ENCODE data around the gene MGAT1. TPM values are rescaled to one million over a fixed set of nuclear protein-coding genes. Genes with fewer than 3 reads are reported as not detected.

The MGAT1 gene
- total RNA-seq, 1 experiment from 2014 or later, result 93.6 TPM

DNA sequence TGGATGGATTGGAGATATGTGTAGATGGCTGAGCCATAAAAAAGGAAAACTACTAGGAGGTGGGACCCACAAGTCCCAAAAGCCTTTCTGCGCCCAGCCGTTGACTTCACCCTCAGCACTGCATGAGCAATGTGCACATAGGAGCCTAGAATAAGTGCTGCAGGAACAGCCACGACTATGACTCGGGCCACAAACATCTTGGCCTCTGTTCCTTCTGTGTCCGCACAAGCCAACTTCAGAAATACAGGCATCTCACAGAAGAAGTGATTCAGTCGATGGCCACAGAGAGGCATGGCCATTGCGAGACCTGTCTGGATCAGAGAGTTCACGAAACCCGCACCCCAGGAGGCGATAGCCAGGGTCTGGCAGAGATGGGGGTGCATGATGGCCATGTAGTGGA lies 63.3 kb downstream of the MGAT1 start:
- ChIA-PET CTCF (no interaction called here), POLR2A (no interaction called here)
- Mint-ChIP-seq H3K36me3 (no peaks in the 10 kb centered on the region), H3K4me1 (no peaks in the 10 kb centered on the region), H3K27ac (no peak overlapping the region), H3K9me3 (no peaks in the 10 kb centered on the region), H3K27me3 (ENCODE audit: low read depth) (peaks cover 10% of the 10 kb centered on the region), H3K4me3 (no peak overlapping the region)
- ATAC-seq (no peak), DNase-seq (ENCODE audit: low spot score) (no peak)
- TF ChIP-seq TEAD1 (CRISPR knock-in tag; IDR thresholded peaks at IDR 0.05) (no peak), IRF2 (CRISPR knock-in tag; IDR thresholded peaks at IDR 0.05; ENCODE audit: borderline replicate concordance, low read depth) (no peak), ATF1 (CRISPR knock-in tag; IDR thresholded peaks at IDR 0.05) (no peak), MXD4 (CRISPR knock-in tag; IDR thresholded peaks at IDR 0.05; ENCODE audit: borderline replicate concordance) (no peak), ZNF219 (CRISPR knock-in tag; IDR thresholded peaks at IDR 0.05; ENCODE audit: borderline replicate concordance) (no peak), RELA (CRISPR knock-in tag; IDR thresholded peaks at IDR 0.05; ENCODE audit: borderline replicate concordance) (no peak), NR2C2 (CRISPR knock-in tag; IDR thresholded peaks at IDR 0.05) (no peak)
- TF ChIP-seq, protein P1, sequence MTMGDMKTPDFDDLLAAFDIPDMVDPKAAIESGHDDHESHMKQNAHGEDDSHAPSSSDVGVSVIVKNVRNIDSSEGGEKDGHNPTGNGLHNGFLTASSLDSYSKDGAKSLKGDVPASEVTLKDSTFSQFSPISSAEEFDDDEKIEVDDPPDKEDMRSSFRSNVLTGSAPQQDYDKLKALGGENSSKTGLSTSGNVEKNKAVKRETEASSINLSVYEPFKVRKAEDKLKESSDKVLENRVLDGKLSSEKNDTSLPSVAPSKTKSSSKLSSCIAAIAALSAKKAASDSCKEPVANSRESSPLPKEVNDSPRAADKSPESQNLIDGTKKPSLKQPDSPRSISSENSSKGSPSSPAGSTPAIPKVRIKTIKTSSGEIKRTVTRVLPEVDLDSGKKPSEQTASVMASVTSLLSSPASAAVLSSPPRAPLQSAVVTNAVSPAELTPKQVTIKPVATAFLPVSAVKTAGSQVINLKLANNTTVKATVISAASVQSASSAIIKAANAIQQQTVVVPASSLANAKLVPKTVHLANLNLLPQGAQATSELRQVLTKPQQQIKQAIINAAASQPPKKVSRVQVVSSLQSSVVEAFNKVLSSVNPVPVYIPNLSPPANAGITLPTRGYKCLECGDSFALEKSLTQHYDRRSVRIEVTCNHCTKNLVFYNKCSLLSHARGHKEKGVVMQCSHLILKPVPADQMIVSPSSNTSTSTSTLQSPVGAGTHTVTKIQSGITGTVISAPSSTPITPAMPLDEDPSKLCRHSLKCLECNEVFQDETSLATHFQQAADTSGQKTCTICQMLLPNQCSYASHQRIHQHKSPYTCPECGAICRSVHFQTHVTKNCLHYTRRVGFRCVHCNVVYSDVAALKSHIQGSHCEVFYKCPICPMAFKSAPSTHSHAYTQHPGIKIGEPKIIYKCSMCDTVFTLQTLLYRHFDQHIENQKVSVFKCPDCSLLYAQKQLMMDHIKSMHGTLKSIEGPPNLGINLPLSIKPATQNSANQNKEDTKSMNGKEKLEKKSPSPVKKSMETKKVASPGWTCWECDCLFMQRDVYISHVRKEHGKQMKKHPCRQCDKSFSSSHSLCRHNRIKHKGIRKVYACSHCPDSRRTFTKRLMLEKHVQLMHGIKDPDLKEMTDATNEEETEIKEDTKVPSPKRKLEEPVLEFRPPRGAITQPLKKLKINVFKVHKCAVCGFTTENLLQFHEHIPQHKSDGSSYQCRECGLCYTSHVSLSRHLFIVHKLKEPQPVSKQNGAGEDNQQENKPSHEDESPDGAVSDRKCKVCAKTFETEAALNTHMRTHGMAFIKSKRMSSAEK (CRISPR knock-in tag; IDR thresholded peaks at IDR 0.05; ENCODE audit: borderline replicate concordance), result no peak
- TF ChIP-seq, protein P2, sequence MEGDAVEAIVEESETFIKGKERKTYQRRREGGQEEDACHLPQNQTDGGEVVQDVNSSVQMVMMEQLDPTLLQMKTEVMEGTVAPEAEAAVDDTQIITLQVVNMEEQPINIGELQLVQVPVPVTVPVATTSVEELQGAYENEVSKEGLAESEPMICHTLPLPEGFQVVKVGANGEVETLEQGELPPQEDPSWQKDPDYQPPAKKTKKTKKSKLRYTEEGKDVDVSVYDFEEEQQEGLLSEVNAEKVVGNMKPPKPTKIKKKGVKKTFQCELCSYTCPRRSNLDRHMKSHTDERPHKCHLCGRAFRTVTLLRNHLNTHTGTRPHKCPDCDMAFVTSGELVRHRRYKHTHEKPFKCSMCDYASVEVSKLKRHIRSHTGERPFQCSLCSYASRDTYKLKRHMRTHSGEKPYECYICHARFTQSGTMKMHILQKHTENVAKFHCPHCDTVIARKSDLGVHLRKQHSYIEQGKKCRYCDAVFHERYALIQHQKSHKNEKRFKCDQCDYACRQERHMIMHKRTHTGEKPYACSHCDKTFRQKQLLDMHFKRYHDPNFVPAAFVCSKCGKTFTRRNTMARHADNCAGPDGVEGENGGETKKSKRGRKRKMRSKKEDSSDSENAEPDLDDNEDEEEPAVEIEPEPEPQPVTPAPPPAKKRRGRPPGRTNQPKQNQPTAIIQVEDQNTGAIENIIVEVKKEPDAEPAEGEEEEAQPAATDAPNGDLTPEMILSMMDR (IDR thresholded peaks at IDR 0.05), result no peak

DNA sequence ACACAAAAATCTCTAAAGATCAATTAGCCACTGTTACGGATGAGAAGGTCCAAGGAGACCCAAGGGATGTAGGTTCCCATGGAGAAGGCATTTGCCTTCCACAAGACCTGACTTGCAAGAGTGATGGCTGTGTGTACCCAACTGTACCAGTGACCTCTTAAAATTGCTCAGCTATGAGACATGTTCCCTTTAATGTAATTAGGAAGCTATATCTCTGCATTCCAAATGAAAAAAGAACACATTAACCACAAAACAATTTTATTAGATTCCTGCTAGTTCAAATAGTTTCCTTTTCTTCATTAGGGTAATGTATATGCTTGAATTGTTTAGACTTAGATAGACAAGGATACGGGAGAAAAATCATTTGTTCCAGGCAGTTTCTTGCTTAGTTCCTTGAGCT lies 66.1 kb downstream of the MGAT1 start:
- CTCF ChIA-PET, result interaction anchor here (1.0 kb wide), 1 partner anchor 17 kb away, joined by 3 read pairs; no protein-coding TSS in a partner anchor
- Mint-ChIP-seq H3K9me3 (no peaks in the 10 kb centered on the region), H3K27me3 (ENCODE audit: low read depth) (peaks cover 10% of the 10 kb centered on the region), H3K4me1 (no peaks in the 10 kb centered on the region), H3K4me3 (no peak overlapping the region), H3K27ac (no peak overlapping the region), H3K36me3 (no peaks in the 10 kb centered on the region)
- no peak for DNase-seq (ENCODE audit: low spot score)
- POLR2A ChIA-PET, result no interaction called here
- no peak for ATAC-seq
- TF ChIP-seq, protein P3, sequence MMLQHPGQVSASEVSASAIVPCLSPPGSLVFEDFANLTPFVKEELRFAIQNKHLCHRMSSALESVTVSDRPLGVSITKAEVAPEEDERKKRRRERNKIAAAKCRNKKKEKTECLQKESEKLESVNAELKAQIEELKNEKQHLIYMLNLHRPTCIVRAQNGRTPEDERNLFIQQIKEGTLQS (CRISPR knock-in tag; conservative IDR thresholded peaks at IDR 0.05), result no peak
- TF ChIP-seq TCF7 (CRISPR knock-in tag; IDR thresholded peaks at IDR 0.05; ENCODE audit: low read depth) (no peak), ESRRA (CRISPR knock-in tag; IDR thresholded peaks at IDR 0.05; ENCODE audit: borderline replicate concordance) (no peak), NR2C2 (CRISPR knock-in tag; IDR thresholded peaks at IDR 0.05) (no peak), NFATC4 (CRISPR knock-in tag; IDR thresholded peaks at IDR 0.05) (no peak), ELF4 (CRISPR knock-in tag; IDR thresholded peaks at IDR 0.05; ENCODE audit: low read depth) (no peak), FOXJ3 (CRISPR knock-in tag; IDR thresholded peaks at IDR 0.05; ENCODE audit: borderline replicate concordance) (no peak), FOXP1 (CRISPR knock-in tag; IDR thresholded peaks at IDR 0.05; ENCODE audit: borderline replicate concordance) (no peak), SP1 (CRISPR knock-in tag; conservative IDR thresholded peaks at IDR 0.05) (no peak)
- TF ChIP-seq, protein P4, sequence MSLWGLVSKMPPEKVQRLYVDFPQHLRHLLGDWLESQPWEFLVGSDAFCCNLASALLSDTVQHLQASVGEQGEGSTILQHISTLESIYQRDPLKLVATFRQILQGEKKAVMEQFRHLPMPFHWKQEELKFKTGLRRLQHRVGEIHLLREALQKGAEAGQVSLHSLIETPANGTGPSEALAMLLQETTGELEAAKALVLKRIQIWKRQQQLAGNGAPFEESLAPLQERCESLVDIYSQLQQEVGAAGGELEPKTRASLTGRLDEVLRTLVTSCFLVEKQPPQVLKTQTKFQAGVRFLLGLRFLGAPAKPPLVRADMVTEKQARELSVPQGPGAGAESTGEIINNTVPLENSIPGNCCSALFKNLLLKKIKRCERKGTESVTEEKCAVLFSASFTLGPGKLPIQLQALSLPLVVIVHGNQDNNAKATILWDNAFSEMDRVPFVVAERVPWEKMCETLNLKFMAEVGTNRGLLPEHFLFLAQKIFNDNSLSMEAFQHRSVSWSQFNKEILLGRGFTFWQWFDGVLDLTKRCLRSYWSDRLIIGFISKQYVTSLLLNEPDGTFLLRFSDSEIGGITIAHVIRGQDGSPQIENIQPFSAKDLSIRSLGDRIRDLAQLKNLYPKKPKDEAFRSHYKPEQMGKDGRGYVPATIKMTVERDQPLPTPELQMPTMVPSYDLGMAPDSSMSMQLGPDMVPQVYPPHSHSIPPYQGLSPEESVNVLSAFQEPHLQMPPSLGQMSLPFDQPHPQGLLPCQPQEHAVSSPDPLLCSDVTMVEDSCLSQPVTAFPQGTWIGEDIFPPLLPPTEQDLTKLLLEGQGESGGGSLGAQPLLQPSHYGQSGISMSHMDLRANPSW (CRISPR knock-in tag; conservative IDR thresholded peaks at IDR 0.05; ENCODE audit: low read depth), result no peak
- TF ChIP-seq, protein P5, sequence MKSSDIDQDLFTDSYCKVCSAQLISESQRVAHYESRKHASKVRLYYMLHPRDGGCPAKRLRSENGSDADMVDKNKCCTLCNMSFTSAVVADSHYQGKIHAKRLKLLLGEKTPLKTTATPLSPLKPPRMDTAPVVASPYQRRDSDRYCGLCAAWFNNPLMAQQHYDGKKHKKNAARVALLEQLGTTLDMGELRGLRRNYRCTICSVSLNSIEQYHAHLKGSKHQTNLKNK (CRISPR knock-in tag; IDR thresholded peaks at IDR 0.05), result no peak
- TF ChIP-seq, protein P6, sequence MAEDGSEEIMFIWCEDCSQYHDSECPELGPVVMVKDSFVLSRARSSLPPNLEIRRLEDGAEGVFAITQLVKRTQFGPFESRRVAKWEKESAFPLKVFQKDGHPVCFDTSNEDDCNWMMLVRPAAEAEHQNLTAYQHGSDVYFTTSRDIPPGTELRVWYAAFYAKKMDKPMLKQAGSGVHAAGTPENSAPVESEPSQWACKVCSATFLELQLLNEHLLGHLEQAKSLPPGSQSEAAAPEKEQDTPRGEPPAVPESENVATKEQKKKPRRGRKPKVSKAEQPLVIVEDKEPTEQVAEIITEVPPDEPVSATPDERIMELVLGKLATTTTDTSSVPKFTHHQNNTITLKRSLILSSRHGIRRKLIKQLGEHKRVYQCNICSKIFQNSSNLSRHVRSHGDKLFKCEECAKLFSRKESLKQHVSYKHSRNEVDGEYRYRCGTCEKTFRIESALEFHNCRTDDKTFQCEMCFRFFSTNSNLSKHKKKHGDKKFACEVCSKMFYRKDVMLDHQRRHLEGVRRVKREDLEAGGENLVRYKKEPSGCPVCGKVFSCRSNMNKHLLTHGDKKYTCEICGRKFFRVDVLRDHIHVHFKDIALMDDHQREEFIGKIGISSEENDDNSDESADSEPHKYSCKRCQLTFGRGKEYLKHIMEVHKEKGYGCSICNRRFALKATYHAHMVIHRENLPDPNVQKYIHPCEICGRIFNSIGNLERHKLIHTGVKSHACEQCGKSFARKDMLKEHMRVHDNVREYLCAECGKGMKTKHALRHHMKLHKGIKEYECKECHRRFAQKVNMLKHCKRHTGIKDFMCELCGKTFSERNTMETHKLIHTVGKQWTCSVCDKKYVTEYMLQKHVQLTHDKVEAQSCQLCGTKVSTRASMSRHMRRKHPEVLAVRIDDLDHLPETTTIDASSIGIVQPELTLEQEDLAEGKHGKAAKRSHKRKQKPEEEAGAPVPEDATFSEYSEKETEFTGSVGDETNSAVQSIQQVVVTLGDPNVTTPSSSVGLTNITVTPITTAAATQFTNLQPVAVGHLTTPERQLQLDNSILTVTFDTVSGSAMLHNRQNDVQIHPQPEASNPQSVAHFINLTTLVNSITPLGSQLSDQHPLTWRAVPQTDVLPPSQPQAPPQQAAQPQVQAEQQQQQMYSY (CRISPR knock-in tag; IDR thresholded peaks at IDR 0.05), result no peak
- TF ChIP-seq, protein P7, sequence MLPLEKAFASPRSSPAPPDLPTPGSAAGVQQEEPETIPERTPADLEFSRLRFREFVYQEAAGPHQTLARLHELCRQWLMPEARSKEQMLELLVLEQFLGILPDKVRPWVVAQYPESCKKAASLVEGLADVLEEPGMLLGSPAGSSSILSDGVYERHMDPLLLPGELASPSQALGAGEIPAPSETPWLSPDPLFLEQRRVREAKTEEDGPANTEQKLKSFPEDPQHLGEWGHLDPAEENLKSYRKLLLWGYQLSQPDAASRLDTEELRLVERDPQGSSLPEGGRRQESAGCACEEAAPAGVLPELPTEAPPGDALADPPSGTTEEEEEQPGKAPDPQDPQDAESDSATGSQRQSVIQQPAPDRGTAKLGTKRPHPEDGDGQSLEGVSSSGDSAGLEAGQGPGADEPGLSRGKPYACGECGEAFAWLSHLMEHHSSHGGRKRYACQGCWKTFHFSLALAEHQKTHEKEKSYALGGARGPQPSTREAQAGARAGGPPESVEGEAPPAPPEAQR (CRISPR knock-in tag; IDR thresholded peaks at IDR 0.05), result no peak
